ENCODE measurements around the gene MERTK. TPM values are rescaled to one million over a fixed set of nuclear protein-coding genes. Genes with fewer than 3 reads are reported as not detected.

Gene MERTK
- polyA plus RNA-seq, 1 experiment = 0.84 TPM

DNA sequence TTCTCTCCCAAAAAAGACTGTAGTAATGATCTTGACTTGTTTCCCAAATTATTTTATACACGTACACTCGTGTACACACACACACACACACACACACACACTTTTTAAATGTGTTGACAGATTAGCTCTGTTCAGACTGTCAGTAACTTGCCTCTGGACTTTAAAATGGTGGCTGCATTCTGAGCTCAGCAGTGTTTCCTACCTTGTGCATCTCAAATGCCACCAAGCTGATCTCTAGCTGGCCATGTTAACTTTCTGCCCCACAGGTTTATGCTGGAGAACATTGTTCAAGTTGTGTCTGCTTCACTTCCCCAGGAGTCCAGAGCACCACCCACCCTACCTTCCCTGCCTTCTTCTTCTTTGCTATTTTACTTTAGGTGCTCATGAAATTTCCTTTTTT is 83.3 kb downstream of the MERTK start:
- POLR2A ChIA-PET = no interaction called here
- no peak overlapping the region for H3K4me3 ChIP-seq (ENCODE audit: low read depth, low read length)

DNA sequence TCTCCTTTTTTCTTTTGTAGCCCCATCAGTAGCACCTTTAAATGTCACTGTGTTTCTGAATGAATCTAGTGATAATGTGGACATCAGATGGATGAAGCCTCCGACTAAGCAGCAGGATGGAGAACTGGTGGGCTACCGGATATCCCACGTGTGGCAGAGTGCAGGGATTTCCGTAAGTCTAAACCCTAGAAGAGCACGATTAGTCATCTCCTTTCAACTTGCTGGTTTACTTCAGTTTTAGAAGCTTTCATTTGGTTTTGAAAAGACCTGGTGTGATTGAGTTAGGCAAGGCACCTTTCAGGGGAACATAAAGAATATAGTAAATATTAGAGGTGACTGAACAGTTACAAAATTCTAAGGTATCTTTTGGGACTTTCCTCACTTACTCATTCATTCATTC is 84.4 kb downstream of the MERTK start:
- ChIA-PET POLR2A (no interaction called here), CTCF (no interaction called here)
- DNase-seq (ENCODE audit: low read depth, low spot score) = no peak
- Histone ChIP-seq H3K9me3 (ENCODE audit: control insufficient read depth, insufficient read depth, low read length) (peaks cover 2% of the 10 kb centered on the region; the same call in 1 of the 2 replicates), H3K27me3 (ENCODE audit: control insufficient read depth, insufficient read depth, low read length) (peaks cover 6% of the 10 kb centered on the region), H3K4me3 (ENCODE audit: low read depth, low read length) (no peak overlapping the region), H3K27ac (ENCODE audit: low read depth, low read length) (no peak overlapping the region)
- TF ChIP-seq, protein P1, sequence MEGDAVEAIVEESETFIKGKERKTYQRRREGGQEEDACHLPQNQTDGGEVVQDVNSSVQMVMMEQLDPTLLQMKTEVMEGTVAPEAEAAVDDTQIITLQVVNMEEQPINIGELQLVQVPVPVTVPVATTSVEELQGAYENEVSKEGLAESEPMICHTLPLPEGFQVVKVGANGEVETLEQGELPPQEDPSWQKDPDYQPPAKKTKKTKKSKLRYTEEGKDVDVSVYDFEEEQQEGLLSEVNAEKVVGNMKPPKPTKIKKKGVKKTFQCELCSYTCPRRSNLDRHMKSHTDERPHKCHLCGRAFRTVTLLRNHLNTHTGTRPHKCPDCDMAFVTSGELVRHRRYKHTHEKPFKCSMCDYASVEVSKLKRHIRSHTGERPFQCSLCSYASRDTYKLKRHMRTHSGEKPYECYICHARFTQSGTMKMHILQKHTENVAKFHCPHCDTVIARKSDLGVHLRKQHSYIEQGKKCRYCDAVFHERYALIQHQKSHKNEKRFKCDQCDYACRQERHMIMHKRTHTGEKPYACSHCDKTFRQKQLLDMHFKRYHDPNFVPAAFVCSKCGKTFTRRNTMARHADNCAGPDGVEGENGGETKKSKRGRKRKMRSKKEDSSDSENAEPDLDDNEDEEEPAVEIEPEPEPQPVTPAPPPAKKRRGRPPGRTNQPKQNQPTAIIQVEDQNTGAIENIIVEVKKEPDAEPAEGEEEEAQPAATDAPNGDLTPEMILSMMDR (IDR thresholded peaks at IDR 0.05; ENCODE audit: low read depth, low read length) = no peak

More for the DNA sequence above, 83.3 kb downstream of the MERTK start:
- CTCF ChIA-PET = interaction anchor here (0.7 kb wide), 1 partner anchor 67 kb away, joined by 3 read pairs; no protein-coding TSS in a partner anchor
- Histone ChIP-seq H3K9me3 (ENCODE audit: control insufficient read depth, insufficient read depth, low read length) (peaks cover 3% of the 10 kb centered on the region; the same call in 1 of the 2 replicates), H3K27me3 (ENCODE audit: control insufficient read depth, insufficient read depth, low read length) (peaks cover 6% of the 10 kb centered on the region), H3K27ac (ENCODE audit: low read depth, low read length) (no peak overlapping the region)
- TF ChIP-seq, protein P1 (IDR thresholded peaks at IDR 0.05; ENCODE audit: low read depth, low read length) = no peak
- DNase-seq (ENCODE audit: low read depth, low spot score) = no peak

DNA sequence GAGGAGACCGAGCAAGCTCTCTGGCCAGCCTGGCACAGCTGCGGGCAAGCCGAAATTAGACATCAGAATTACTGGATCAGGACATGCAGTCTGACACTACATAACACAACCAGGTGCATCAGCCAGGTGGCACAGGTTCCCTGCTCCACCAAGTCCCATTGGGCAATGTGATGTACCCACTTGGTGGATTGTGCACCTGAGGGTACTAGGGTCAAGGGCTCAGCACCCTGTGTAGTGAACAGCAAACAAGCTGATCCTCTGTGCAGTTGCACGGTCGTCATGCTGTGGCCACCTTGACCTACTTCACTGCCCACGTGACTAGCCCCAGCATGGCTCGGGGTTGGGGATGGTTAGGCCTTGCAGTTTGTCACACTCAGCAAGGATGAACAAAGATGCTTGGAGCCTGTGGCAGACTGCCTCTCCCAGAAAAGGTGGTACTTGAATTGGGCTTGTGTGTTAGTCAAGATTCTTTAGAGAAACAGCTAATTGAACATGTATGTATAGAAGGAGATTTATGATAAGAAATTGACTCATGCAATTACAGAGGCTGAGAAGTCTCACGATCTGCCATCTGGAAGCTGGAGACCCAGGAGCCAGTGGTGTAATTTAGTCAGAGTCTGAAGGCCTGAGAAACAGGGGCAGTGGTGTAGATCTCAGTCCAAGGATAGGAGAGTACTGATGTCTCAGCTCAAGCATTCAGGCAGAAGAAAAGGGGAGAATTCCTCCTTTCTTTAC is 85.2 kb downstream of the MERTK start:
- CTCF ChIA-PET = no interaction called here
- no peak overlapping the region for H3K4me3 ChIP-seq (ENCODE audit: low read depth, low read length)
- H3K27ac ChIP-seq (ENCODE audit: low read depth, low read length) = no peak overlapping the region
- TF ChIP-seq, protein P1 (IDR thresholded peaks at IDR 0.05; ENCODE audit: low read depth, low read length) = no peak
- POLR2A ChIA-PET = no interaction called here
- peaks cover 8% of the 10 kb centered on the region for H3K27me3 ChIP-seq (ENCODE audit: control insufficient read depth, insufficient read depth, low read length)
- H3K9me3 ChIP-seq (ENCODE audit: control insufficient read depth, insufficient read depth, low read length) = no peaks in the 10 kb centered on the region
- no peak for DNase-seq (ENCODE audit: low read depth, low spot score)

DNA sequence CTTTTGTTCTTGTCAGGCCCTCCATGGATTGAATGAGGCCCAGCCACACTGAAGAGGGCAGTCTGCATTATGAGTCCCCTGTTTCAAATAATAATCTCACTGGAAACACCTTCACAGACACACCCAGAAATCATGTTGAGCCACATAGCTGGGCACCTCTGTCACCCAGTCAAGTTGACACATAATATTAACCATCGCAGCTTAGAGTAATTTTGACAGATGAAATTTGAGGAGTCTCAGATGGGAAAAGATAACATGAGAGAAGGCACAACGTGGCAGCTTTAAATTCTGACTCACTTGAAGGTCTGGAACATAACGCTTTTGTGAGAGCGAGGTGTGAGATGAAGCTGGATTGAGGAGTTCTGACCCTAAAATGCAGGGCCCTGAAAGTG is 85.8 kb downstream of the MERTK start:
- ChIA-PET POLR2A (no interaction called here), CTCF (no interaction called here)
- H3K4me3 ChIP-seq (ENCODE audit: low read depth, low read length) = no peak overlapping the region
- TF ChIP-seq, protein P1 (IDR thresholded peaks at IDR 0.05; ENCODE audit: low read depth, low read length) = no peak
- H3K27ac ChIP-seq (ENCODE audit: low read depth, low read length) = no peak overlapping the region
- peaks cover 5% of the 10 kb centered on the region for H3K27me3 ChIP-seq (ENCODE audit: control insufficient read depth, insufficient read depth, low read length)
- H3K9me3 ChIP-seq (ENCODE audit: control insufficient read depth, insufficient read depth, low read length) = no peaks in the 10 kb centered on the region
- DNase-seq (ENCODE audit: low read depth, low spot score) = no peak

DNA sequence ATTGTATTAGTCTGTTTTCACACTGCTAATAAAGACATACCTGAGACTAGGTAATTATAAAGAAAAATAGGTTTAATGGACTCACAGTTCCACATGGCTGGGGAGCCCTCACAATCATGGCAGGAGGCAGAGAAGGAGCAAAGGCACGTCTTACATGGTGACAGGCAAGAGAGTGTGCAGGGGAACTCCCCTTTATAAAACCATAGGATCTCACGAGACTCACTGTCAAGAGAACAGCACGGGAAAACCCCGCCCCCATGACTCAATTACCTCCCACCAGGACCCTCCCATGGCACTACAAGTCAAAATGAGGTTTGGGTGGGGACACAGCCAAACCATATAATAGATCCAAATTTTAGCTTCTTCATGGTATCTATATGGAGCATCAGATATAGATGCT is 87.1 kb downstream of the MERTK start:
- no peak overlapping the region for H3K4me3 ChIP-seq (ENCODE audit: low read depth, low read length)
- POLR2A ChIA-PET = no interaction called here
- CTCF ChIA-PET = no interaction called here
- H3K27ac ChIP-seq (ENCODE audit: low read depth, low read length) = no peak overlapping the region
- no peak for DNase-seq (ENCODE audit: low read depth, low spot score)
- TF ChIP-seq, protein P1 (IDR thresholded peaks at IDR 0.05; ENCODE audit: low read depth, low read length) = no peak
- H3K9me3 ChIP-seq (ENCODE audit: control insufficient read depth, insufficient read depth, low read length) = no peaks in the 10 kb centered on the region
- peaks cover 5% of the 10 kb centered on the region for H3K27me3 ChIP-seq (ENCODE audit: control insufficient read depth, insufficient read depth, low read length)

All from AG04450 (cell line).